Epithelial cell of esophagus (primary cell): Measurements from ENCODE around the gene KRTAP10-12.

Experiments
- DNase-seq: peaks from one replicate; pipeline ENCODE4 v3.0.0; 2010; ENCODE audit warnings: low read depth
- H3K4me3 ChIP-seq: 2 replicates; pipeline ENCODE4 v1.5.1; 2011; ENCODE audit warnings: mild to moderate bottlenecking, low read length, control low read depth
- TF ChIP-seq, protein P1 (sequence below): IDR thresholded peaks from 2 replicates; pipeline ENCODE4 v1.5.1; 2011; ENCODE audit warnings: low read depth, mild to moderate bottlenecking, low read length, control low read depth, inconsistent platforms; ENCODE audit not compliant: insufficient read depth; ENCODE audit errors: missing control alignments

The KRTAP10-12 gene

GRCh38 chr21:44742418-44743153, 45.6 kb downstream of the KRTAP10-12 start:
- peak; percentile 34 for DNase-seq
- H3K4me3 ChIP-seq: no peak overlapping the region
- TF ChIP-seq, protein P1, sequence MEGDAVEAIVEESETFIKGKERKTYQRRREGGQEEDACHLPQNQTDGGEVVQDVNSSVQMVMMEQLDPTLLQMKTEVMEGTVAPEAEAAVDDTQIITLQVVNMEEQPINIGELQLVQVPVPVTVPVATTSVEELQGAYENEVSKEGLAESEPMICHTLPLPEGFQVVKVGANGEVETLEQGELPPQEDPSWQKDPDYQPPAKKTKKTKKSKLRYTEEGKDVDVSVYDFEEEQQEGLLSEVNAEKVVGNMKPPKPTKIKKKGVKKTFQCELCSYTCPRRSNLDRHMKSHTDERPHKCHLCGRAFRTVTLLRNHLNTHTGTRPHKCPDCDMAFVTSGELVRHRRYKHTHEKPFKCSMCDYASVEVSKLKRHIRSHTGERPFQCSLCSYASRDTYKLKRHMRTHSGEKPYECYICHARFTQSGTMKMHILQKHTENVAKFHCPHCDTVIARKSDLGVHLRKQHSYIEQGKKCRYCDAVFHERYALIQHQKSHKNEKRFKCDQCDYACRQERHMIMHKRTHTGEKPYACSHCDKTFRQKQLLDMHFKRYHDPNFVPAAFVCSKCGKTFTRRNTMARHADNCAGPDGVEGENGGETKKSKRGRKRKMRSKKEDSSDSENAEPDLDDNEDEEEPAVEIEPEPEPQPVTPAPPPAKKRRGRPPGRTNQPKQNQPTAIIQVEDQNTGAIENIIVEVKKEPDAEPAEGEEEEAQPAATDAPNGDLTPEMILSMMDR: peak; percentile 29
